HG02571 (cell line): ENCODE results near the gene TJP3.
"Not testable (repeated sequence)": the region's sequence is repeated elsewhere in the genome, so short reads cannot be mapped to it uniquely, and the experiment has no call there.

ENCODE experiments used
- ATAC-seq: cut with Tn5 transposase; IDR thresholded peaks from one replicate; pipeline ENCODE4 v1.9.1; 2021; ENCODE audit warnings: mild to moderate bottlenecking, moderate library complexity; ENCODE audit not compliant: unreplicated experiment

Gene TJP3

DNA sequence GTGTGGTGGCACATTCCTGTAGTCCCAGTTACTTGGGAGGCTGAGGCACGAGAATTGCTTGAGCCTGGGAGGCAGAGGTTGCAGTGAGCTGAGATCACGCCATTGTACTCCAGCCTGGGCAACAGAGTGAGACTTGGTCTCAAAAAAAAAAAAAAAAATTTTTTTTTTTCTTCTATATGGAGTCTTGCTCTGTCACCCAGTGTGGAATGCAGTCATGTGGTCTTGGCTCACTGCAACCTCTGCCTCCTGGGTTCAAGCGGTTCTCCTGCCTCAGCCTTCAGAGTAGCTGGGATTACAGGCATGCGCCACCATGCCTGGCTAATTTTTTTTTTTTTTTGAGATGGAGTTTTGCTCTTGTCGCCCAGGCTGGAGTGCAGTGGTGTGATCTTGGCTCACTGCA is 57.6 kb downstream of the TJP3 start:
- not testable (repeated sequence) for ATAC-seq

DNA sequence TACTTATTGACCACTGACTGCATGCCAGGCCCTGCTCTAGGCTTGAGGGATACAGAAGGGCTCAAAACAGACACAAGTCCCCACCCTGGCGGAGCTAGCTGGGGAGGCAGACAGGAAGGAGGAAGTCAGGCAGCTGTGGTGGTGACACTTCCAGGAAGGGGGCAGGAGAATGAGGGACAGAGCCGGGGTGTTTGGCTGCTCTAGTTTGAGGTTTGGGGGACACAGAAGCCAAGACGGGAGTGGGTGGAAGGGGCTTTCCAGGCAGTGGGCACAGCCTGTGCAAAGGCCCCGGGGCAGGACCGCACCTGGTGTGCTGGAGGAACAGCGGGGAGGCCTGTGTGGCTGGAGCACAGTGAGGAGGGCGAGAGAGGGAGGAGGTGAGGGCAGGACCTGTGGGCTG is 58.3 kb downstream of the TJP3 start:
- no peak for ATAC-seq

DNA sequence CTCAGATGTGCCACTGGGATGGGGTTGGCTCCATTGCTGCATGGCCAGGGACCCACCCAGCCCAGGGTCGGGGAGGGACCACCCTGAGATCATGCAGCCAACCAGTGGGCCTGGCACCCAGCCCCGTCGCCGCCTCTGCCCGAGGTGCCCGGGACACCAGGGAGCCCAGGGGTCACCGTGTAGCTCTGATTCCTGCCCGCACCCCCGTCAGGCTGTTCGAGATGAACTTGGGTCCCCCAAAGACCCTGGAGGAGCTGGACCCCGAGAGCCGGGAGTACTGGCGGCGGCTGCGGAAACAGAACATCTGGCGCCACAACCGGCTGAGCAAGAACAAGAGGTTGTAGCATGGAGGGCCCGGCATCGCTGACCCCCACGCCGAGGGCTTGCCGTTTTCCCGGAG is 58.9 kb downstream of the TJP3 start:
- no peak for ATAC-seq

DNA sequence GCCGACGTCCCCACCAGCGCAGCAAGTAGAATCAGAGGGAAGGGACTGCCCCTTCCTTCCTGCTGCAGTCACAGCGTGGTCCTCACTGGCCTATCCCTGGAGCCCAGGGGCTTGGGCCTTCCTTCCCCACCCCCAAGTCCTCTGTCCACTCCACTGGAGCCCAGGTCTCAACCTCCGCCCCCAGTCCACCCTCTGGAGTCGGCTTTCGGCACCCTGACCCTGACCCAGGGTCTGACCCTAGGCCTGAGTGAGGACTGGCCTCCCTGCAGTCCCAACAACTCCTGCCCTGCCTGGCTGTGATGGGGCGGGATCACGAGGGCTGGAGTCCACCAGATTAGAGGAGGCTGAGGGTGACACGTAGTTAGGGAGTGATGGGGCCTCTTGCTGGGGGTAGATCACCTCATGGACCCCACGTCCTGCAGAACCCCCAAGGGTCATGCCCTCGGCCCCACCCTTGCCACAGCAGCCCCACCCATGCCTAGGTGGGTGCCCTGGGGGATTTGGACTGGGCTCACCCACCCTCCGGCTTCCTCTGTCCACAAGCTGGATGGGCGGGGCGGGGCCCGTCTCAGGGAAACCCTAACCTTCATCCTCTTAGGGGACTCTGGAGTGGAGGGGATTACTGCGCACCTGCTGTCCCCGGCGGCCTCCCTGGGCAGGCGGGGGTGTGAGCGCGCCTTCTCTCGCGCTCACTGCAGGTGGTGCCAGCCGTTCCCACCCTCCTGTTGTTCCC is 60.0 kb downstream of the TJP3 start:
- ATAC-seq = no peak

DNA sequence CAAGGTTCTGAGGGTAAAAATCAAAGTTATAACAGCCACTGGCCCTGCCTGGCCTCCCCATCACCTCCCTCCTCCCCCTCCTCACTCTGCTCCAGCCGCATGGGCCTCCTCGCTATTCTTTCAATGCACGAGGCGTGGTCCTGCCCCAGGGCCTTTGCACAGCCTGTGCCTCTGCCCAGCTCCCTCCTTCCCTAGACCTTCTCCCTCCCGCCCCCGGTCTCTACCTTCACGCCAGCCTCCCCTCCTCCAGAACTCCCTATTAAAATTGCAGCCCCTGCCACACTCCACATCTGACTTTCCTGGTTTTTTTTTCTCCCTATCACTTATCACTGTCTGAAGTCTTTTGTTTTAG is 60.5 kb downstream of the TJP3 start:
- no peak for ATAC-seq

DNA sequence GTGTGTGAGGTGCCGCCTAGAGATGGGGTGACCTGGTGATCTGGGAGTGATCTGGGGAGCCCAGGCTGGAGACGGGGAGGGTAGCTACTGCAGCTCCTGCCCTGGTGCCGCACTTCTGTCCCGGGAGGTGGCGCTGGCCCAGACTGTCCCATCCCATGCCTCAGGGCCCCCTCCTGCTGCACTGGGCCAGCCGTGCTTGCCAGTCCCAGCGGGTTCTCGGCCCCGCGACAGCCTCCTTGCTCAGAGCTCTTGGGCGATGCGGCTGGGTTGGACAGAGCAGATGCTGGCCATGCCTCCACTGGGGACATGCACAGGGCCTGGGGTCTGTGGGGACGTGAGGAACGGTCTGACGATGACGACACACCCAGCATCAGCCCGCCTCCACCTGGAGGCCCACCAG is 61.3 kb downstream of the TJP3 start:
- no peak for ATAC-seq

DNA sequence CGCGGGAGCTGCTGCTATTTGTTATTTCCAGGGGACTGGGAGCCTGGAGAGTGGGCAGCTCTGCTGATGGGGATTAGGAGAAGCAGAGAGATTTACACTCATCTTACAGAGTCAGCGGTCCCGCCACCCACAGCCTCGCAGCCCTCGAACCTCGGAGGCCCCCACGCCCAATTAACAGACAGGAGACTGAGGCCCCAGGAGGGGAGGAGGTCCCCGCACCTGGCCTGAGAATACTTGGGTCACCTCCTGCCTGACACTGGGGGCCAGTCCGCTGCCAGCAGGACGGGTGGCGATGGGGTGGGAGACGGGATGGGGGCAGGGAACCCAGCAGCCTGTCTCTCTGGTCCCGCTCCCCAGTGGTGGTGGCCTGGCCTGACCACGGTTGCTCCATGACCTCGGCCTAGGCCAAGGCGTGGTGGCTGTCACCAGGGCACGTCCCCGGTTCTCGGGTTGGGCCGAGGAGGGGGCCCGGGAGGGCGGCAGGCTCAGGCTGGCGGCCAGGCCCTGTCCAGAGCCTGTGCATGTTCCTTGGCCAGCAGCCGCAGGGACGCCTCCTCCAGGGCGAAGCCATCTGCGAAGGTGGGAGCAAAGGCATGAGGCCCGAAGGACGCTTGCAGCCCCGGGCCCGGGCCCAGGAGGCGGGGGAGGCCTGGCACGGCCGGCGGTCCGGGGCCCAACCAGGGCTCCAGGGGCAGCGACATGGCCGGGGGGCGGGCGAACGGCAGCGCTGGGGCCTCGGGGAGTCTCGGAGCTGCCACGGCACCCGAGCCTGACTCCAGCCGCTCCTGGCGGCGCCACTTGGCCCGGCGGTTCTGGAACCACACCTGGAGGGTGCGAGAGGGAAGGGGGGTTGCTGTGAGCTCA is 62.2 kb downstream of the TJP3 start:
- ATAC-seq = no peak

DNA sequence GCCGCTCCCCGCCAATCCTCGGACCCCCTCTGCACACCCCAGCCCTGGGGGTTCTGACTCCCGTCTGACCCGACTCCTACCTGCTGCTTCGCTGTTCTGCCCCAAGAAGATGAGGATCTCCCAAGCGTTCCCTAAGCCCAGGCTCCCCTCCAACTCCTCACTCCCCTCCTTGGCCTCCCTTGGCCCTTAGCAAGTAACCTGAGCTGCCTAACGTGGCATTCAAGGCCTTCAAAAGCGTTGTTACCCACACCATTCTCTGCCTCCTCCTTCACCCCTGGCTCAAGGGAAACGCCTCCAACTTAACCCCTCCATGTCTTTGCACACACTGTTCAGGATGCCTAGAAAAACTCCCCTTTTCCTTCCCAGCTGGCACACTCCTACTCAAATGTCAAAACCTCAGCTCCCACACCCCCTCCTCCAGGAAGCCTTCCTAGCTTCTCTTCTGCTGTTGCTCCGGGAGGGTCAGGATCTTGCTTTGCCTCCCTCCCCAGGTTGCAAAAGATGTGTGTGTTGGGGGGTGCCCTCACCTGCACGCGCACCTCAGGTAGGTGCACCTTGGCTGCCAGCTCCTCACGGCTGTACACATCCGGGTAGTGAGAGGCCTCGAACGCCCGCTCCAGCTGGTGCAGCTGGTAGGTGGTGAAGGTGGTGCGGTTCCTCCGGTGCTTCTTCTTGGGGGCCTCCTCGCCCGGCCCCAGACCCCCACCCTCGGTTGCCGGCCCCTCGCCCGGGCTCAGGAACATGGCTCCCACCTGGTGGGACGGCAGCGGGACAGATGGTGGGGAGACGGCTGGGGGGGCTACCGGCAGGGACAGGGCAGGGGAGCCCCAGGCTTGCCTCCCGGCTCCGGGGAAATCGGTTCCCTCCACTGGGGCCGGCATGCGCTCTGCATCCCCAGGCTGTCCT is 63.1 kb downstream of the TJP3 start:
- ATAC-seq = no peak

DNA sequence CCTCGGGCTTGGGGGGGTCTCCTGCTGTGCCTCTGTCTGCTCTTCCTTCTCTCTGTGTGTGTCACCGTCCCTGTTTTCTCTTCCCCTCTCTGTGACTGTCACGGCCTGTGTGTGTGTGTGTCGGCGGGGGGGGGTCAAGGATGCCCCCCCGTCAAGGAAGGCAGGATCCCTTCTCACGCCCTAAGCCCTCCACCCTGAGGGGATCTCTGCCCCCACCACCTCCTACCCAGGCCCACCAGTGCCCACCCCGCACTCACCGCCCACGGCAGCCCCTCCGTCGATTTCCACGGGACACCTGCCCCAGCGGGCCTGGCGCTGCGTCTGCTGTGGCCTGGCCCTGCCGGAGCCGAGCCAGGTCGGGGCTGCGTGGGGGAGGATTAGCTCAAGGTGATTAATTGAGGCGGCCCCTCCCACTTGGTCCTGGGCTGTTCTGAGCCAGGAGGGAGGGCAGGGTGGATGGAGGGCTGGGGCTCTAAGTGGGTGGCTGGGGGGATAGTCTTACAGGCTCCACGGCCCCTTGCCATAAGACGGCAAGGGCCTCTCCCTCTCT is 63.8 kb downstream of the TJP3 start, which contains the start of gene RAX2:
Gene RAX2, minus strand, starts transcription at position 323 of the 550 bp plus-strand sequence. CDS start 486 bp downstream, outside the sequence.
- ATAC-seq = no peak

DNA sequence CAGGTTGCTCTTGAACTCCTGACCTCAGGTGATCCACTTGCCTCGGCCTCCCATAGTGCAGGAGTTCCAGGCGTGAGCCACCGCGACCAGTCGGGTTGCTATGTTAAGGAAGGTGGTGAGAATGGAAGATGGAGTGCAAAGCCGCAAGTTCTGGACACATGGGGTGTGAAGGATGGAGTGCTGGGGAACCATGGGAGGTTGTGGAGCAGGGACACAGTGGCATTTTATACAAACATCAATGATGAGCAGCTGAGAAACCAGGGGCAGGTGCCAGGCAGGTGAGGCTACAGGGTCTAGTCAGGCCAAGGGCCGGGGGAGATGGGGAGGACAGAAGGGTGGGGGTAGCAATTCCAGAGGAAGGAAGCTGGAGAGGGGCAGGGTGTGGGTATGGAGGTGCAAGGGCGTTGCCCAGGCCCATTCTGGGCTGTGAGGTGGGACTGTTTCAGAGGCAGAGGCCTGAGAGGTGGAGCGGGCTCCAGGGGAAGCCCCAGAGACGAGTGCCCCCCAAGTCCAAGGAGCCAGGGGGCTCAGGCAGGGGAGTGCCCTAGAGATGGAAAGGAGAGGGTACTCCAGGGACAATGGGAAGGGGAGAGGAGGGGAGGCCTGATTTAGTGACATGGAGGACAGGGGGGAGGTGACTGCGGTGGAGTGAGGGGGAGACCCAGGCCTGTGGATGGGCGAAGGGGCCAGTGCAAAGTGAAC is 65.8 kb downstream of the TJP3 start:
- no peak for ATAC-seq

DNA sequence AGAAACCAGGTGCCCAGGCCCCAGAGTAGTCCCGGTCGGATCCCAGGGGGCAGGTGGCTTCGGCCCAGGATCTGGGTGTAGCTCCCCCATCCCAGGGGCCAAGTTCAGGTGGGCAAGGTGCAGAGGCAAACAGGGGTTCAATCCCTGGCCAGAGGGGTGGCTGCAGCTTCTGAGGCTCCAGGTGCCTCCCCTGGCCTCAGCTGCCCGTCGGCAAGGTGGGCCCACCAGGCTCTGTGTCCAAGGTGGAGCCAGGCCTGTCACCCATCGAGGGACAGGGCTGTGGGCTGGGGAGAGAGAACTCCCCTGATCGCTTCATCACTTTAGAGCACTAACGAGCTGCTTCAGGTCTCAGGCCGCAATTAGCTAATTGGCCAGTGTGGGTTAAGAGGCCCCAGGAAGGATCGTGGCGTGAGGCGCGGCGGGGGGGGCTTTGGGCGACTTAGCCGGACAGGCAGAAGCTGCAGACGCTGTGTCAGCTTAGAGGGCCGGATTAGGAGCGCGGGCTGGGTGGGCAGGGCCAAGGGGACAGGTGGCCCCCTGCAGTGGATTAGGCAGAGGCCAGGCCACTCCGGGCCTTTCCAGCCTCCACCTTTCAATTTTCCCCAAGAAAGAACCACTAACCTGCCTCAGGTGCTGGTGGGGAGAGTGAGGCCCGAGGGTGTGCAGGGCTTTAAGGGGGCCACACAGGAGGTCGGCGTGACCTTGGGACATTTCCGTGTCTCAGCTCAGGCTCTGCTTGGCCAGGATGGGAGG is 66.6 kb downstream of the TJP3 start:
- ATAC-seq = no peak

DNA sequence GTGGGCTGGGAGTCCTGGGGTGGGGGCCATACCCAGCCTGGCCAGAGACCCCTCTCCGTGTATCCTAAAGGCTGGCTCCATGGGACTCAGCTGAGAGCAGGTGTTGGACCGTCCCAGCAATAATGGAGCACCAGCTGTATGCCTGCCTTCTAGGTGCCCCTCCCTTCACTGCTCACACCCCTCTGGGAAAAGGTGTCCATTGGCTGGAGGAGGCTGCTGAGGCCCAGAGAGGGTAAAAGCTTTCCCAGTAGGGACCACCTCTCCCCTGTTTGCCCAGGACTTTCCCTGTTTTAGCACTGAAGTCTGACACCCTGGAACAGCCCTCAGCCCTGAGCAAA is 67.2 kb downstream of the TJP3 start:
- no peak for ATAC-seq

DNA sequence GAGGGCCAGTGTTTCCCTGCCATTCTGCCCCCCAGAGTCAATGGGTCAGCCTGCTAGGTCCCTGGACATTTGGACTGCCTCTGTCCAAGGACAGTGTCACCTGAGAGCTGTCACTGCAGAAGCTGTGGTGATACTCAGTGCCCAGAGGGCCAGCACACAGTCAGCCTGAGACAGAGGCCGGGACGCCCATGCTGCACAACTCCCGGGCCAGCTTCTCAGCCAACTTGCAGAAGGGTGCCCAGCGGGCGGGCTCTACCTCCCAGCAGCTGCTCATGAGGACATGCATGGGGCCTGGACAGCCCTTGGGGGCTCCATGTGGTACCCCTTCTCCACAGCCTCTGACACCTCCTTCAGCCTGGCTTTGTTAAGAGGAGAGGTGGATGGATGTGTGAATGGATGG is 67.6 kb downstream of the TJP3 start:
- no peak for ATAC-seq

DNA sequence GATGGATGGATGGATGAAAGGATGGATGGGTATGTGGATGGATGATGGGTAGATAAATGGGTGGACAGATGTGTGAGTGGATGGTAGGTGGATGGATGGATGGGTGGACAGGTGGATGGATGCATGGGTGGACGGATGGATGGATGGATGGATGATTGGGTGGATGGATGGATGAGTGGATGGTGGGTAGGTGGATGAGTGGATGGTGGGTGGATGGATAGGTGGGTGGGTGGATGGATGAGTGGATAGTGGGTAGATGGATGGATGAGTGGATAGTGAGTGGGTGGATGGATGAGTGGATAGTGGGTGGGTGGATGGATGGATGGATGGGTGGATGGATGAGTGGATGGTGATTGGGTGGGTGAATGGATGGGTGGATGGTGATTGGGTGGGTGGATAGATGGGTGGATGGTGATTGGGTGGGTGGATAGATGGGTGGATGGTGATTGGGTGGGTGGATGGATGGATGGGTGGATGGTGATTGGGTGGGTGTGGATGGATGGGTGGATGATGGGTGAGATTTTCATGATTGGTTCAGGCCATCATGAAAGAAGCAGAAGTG is 68.4 kb downstream of the TJP3 start:
- no peak for ATAC-seq

DNA sequence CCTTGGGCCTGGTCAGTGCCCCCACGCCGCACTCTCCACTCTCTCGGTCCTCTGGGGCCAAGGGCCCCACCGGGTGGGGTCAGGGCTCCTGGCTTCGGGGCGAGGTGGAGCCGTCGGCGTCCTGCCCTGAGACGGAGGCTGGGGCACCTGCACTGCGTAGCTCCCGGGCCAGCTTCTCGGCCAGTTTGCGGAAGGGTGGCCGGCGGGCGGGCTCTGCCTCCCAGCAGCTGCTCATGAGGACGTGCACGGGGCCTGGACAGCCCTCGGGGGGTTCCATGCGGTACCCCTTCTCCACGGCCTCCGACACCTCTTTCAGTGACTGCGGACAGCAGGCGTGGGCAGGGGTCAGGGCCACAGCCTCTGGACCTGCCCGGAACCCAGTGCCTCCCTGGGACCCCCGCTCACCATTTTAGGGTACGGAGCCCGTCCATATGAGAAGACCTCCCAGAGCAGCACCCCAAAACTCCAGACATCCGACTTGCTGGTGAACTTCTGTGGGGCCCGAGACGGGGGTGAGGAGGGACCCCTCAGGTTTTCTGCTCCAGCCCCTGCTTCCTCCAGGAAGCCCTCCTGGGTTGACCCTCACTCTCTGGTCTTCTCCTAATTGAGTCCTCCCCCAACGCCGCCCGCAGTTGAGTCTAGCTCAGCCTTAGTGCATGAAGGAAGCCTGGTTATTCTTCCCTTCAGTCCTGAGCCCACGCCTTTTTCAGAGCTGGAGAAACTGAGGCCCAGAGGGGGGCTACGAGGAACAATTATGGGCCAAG is 70.1 kb downstream of the TJP3 start:
- no peak for ATAC-seq

DNA sequence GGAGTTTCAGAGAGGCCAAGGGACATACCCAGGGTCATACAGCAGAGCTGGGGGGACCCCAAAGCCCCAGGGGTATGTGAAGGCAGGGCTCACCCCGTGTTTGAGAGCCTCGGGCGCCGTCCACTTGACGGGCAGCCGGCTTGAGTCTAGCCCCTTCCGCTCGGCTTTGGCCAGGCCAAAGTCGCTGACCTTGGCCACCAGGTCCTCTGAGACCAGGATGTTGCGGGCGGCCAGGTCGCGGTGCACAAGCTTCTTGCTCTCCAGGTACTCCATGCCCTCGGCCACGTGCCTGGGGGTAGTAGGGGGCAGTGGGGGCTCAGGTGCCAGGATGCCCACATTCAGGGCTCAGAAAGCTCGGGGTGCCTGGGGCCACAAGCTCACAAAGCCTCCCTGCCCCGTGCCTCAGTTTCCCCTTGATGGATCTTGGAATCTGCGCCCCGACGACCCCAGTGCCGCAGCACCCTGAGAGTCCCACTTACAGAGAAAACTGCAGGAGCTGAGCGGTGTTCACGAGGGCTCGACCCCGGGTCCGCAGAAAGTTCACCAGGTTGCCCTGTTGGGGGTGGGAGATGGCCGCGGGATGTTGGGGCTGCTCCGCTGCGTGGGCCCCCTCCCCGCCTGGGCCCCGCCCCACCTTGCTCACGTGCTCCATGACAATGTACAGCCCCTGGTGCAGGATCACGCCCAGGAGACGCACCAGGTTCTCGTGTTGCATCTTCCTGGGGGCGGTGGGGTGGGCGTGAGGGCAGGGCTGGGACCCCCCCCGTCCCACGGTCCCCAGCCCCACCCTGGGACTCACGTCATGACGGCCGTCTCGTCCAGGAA is 70.9 kb downstream of the TJP3 start:
- ATAC-seq = no peak

DNA sequence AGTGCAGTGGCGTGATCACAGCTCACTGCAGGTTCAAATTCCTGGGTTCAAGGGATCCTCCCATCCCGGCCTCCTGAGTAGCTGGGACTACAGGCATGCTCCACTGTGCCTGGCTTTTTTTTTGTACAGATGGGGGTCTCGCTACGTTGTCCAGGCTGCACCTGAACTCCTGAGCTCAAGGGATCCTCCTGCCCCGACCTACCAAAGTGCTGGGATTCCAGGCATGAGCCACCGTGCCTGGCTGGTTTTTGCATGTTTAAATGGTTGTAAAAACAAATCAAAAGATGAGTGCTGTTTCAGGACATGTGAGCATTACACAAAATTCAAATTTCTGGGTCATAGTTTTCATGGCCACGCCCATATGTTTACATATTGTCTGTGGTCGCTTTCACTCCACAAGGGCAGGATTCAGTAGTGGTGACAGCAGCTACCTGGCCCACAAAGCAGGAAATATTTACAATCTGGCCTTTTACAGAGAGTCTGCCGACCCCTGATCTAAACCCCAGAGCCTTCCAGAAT is 72.7 kb downstream of the TJP3 start:
- no peak for ATAC-seq

DNA sequence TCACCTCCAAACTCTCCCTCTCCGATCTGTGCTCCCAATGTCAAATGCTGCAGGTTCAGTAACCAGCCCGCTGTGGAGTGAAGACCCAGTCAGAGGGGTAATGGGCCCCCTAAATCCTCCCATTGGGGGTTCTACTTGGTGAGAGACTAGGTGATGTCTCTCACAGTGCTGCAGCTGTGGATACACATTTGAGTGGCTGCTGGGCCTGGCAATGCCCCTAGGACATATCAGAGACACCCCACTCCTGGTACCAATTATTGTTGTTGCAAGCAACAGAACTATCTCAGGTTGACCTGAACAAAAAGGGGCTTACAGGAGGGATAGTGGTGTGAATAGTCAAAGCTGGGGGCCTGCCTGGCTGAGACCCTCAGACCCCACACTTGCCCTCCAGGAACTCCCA is 73.4 kb downstream of the TJP3 start:
- no peak for ATAC-seq
